22Rv1 (cell line): Measurements from ENCODE around the gene ZNF436.

Source experiments
- H3K27ac ChIP-seq: fragments of 450-650 bp; 2 replicates; pipeline ENCODE4 v1.5.1; 2017
- ZFX ChIP-seq: fragments of 450-650 bp; IDR thresholded peaks from 2 replicates; pipeline ENCODE4 v1.6.1; 2017; ENCODE audit warnings: antibody characterized with exemption, borderline replicate concordance
- TF ChIP-seq, protein P1 (sequence below): fragments of 450-650 bp; IDR thresholded peaks from 2 replicates; pipeline ENCODE4 v1.5.1; 2017; ENCODE audit warnings: mild to moderate bottlenecking

ZNF436 gene

DNA sequence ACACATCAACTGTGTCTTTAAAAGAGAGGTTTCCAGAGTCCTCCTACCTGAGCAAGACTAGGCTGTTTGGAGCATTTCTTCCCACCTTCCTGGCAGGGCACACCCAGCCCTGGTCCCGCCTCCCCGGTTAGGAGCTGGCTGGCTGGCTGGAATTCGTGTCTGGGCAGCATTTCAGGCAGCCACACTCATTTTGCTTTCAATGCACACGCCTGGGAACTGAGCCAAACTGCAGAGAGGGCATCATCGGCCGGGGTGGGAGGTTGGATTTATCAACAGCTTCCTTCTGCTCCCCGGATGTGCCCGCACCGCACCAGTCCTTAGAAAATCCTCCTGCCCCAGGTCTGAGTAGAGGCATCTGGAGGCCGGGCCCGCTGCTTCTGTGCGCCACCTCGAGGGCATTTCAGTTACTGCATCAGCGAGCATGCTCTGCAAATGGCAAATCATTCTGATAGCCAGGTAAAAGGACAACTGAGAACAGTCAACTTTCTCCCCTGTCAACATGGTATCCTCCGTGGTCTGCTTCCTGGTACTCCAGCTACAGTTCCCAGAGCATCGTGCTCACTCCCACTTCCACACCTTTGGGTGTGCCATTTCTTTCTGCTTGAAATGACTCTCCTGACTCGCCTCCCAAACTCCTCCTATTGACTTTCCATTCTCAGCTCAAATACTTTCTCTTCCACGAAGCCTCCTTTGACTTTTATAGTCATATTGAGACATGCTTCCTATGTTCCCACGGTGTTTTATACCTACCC lies 34.3 kb upstream of the ZNF436 start:
- H3K27ac ChIP-seq: peak overlapping the region; percentile 34
- TF ChIP-seq, protein P1, sequence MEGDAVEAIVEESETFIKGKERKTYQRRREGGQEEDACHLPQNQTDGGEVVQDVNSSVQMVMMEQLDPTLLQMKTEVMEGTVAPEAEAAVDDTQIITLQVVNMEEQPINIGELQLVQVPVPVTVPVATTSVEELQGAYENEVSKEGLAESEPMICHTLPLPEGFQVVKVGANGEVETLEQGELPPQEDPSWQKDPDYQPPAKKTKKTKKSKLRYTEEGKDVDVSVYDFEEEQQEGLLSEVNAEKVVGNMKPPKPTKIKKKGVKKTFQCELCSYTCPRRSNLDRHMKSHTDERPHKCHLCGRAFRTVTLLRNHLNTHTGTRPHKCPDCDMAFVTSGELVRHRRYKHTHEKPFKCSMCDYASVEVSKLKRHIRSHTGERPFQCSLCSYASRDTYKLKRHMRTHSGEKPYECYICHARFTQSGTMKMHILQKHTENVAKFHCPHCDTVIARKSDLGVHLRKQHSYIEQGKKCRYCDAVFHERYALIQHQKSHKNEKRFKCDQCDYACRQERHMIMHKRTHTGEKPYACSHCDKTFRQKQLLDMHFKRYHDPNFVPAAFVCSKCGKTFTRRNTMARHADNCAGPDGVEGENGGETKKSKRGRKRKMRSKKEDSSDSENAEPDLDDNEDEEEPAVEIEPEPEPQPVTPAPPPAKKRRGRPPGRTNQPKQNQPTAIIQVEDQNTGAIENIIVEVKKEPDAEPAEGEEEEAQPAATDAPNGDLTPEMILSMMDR: peak; percentile 98
- TF ChIP-seq ZFX: no peak

DNA sequence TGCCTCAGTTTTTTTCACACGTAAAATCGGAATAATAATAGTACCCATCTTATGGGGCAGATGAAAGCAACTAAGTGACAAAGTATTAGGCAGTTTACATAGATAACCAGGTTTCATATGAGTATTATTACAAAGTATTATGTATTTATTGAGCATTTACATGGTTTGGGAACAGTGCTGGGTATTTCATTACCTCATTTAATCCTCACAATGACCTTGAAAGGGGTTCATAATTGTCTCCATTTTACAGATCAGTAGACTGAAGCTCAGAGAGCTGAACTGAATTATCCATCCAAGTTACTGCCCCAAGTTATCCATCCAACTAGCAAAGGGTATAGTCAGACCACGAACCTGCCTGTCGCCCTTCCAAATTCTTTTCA lies 33.7 kb upstream of the ZNF436 start:
- H3K27ac ChIP-seq: peak overlapping the region; percentile 34
- TF ChIP-seq ZFX: no peak
- TF ChIP-seq, protein P1: no peak

DNA sequence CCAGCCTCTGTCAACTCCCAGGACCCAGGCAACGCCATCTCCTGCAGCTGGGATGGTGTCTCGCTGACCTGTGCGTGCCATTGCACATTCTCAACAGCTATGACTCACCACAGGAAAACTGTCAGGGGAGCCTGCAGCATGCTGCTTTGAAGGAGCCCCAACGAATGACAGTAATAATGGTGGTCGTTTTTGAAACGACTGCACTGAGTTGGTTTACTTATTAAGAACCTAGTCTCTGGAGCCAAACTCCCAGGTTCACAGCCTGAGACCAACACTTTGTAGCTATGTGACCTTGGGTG lies 33.4 kb upstream of the ZNF436 start:
- no peak for TF ChIP-seq ZFX
- TF ChIP-seq, protein P1: no peak
- H3K27ac ChIP-seq: no peak overlapping the region

- no peak overlapping the region for H3K27ac ChIP-seq
- TF ChIP-seq, protein P1: no peak
- no peak for TF ChIP-seq ZFX
These were observed 32.8 kb upstream of the ZNF436 start for GRCh38 chr1:23402286-23403037.

GRCh38 chr1:23401313-23401712 lies 31.7 kb upstream of the ZNF436 start:
- TF ChIP-seq, protein P1: no peak
- no peak for TF ChIP-seq ZFX
- H3K27ac ChIP-seq: no peak overlapping the region

DNA sequence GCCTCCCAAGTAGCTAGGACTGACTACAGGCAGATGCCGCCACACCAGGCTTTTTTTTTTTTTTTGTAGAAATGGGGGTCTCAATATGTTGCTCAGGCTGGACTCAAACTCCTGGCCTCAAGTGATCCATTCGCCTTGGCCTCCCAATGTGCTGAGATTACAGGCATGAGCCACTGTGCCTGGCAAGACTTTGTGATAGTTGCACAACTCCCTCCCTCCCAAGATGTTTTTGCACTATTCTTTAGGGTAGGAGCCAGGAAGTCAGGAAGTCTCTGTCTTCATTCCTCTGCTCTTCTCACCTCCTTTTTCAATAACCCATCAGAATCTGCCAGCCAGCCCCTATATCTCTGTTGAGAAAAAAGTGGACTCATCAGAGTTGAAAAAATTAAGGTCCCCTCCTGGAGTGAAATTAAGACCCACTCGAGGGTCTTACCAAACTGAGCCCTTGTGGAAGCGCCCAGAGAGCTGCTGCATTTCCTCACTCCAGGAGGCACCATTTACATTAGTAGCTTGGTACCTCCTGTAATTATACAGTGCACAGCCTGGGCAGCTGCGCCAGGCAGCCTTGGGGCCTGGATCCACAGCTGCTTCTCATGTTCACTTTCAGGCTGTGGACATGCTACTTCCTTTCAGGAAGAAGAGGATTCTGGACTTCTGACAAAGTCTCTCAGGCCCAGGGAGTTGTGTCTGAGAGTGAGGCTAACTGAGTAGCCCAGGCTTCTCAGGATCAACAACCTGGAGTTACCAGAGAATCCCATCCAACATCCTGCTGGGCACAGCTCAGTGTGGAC lies 30.9 kb upstream of the ZNF436 start:
- no peak for TF ChIP-seq ZFX
- TF ChIP-seq, protein P1: no peak
- H3K27ac ChIP-seq: no peak overlapping the region

GRCh38 chr1:23399229-23399628 lies 29.6 kb upstream of the ZNF436 start:
- TF ChIP-seq, protein P1: no peak
- no peak for TF ChIP-seq ZFX

More at GRCh38 chr1:23399229-23399628, 29.6 kb upstream of the ZNF436 start:
- H3K27ac ChIP-seq: no peak overlapping the region
